ENCODE data around the gene AHSP. TPM values are rescaled to one million over a fixed set of nuclear protein-coding genes. Genes with fewer than 3 reads are reported as not detected.
A peak's percentile ranks its signal among the peaks of the same experiment; 100 is the strongest.

AHSP gene
- total RNA-seq, 4 donors from 2014 or later = not detected

DNA sequence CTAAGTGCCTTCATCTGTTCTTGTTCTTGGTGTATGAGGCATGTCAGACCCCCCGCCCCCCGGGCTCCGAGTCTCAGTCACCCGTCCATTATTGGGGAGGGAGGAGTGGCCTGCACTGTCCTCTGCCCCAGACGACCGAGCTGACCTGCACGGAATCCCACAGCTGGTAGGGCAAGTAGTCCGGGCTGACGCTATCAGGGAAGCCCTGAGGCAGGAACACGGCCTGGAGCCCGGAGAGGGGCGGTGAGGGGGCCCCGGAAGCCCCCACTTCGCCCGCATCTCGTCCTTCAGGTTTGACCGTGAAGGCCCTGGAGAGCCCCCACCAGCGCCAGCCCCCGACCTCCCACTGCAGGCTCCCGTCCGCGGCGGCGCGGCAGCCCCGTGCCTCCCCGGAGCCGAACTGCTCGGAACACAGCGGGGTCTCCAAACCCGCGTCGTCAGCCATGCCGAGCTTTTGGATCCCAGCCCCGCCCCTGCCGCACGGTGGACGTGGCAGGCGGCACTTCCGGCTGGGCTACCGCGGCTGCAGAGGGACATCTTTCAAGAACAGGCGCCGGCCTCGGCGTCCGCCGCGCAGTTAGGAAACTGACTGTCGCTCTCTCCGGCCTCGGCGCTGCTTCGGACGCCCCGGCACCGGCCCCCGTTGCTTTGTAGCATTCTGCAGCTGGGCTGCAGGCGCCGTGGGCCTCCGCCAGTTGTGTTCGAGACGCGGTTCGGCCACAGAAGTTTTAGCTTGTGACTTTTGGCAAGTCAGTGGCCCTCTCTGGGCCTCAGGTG is 19.6 kb upstream of the AHSP start, which contains the start of gene RUSF1:
Gene RUSF1, minus strand, starts transcription at position 463 of the 777 bp plus-strand sequence. Its CDS starts 18 bp downstream, at position 445.
- peak within 1 kb of the TSS; percentile 90 to 97 (median 96) for H3K27ac ChIP-seq
- peak within 1 kb of the TSS; percentile 93 to 100 (median 98) for H3K4me3 ChIP-seq
- peak; percentile 82 to 87 for TF ChIP-seq POLR2A (IDR thresholded peaks at IDR 0.05)
- TF ChIP-seq, protein P1, sequence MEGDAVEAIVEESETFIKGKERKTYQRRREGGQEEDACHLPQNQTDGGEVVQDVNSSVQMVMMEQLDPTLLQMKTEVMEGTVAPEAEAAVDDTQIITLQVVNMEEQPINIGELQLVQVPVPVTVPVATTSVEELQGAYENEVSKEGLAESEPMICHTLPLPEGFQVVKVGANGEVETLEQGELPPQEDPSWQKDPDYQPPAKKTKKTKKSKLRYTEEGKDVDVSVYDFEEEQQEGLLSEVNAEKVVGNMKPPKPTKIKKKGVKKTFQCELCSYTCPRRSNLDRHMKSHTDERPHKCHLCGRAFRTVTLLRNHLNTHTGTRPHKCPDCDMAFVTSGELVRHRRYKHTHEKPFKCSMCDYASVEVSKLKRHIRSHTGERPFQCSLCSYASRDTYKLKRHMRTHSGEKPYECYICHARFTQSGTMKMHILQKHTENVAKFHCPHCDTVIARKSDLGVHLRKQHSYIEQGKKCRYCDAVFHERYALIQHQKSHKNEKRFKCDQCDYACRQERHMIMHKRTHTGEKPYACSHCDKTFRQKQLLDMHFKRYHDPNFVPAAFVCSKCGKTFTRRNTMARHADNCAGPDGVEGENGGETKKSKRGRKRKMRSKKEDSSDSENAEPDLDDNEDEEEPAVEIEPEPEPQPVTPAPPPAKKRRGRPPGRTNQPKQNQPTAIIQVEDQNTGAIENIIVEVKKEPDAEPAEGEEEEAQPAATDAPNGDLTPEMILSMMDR (IDR thresholded peaks at IDR 0.05) = peak in 2 of 5 experiments; percentile 11 to 43
- peak; percentile 80 to 98 for TF ChIP-seq EP300 (IDR thresholded peaks at IDR 0.05)
- 0 to 1% methylated on average over 33 to 43 of the region's 65 CpGs for WGBS, 2 donors
- DNase-seq (ENCODE audit: low spot score in 2 of 2) = peak; percentile 85 to 90
- no peaks in the 10 kb centered on the region for H3K9me3 ChIP-seq
- H3K4me1 ChIP-seq = peaks cover 0 to 57% (median 23%) of the 10 kb centered on the region in 4 donors
- H3K36me3 ChIP-seq = peaks cover 0 to 20% (median 0%) of the 10 kb centered on the region in 3 donors
- no peaks in the 10 kb centered on the region for H3K27me3 ChIP-seq

DNA sequence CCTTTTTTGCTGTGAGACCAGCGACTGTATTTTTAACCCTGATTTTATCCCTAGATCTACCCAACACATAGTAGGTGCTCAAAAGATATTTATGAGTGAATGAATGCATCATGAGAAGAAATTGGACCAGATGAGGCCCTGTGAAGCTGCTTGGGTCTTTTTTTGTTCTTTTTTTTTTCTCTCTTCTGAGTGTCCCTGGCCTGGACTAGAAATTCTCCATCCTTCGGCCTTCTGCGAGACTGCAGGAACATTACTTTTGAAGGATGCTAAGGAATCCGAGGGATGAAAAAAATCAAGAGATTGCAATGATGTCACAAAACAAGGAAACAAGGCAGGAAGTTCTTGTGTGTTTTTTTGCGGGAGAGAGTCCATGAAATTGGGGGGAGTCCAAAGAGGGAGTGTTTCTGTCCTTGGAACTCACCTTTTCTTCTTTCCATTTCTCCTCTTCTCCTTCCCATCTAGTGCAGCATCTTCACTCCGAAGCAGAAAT is 18.9 kb upstream of the AHSP start:
- no peak for TF ChIP-seq EP300 (IDR thresholded peaks at IDR 0.05)
- TF ChIP-seq, protein P1 (IDR thresholded peaks at IDR 0.05) = no peak
- no peak for TF ChIP-seq POLR2A (IDR thresholded peaks at IDR 0.05)
- peak overlapping the region; percentile 93 to 100 (median 98) for H3K4me3 ChIP-seq
- 12% methylated on average over 6 of the region's 6 CpGs for WGBS, 2 donors
- H3K4me1 ChIP-seq = peaks cover 0 to 52% (median 23%) of the 10 kb centered on the region in 4 donors
- peaks cover 0 to 20% (median 0%) of the 10 kb centered on the region in 3 donors for H3K36me3 ChIP-seq
- no peaks in the 10 kb centered on the region for H3K27me3 ChIP-seq
- peak overlapping the region; percentile 90 to 97 (median 96) for H3K27ac ChIP-seq
- no peak for DNase-seq (ENCODE audit: low spot score in 2 of 2)
- no peaks in the 10 kb centered on the region for H3K9me3 ChIP-seq

DNA sequence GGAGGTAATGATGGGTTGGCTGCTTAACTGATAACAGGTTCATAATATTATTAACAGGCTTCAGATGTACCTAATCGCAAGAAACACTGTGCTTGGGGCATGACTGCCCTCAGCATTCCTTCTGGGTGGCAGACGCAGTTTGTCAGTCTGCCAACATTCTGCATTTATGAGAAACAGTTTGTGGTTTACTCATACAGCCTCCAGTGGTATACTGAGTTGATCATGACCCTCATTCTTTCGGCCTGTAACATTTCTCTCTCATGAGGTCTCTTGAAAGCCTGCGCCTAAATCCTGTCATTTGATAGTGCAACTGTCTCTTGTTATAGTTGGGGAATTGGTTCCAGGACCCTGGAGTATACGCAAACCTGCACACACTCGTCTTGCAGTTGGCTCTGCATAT is 14.6 kb upstream of the AHSP start:
- H3K9me3 ChIP-seq = no peaks in the 10 kb centered on the region
- peaks cover 0 to 21% (median 10%) of the 10 kb centered on the region in 4 donors for H3K4me1 ChIP-seq
- H3K27ac ChIP-seq = no peak overlapping the region
- DNase-seq (ENCODE audit: low spot score in 2 of 2) = no peak
- H3K27me3 ChIP-seq = no peaks in the 10 kb centered on the region
- TF ChIP-seq EP300 (IDR thresholded peaks at IDR 0.05) (no peak), POLR2A (IDR thresholded peaks at IDR 0.05) (no peak)
- TF ChIP-seq, protein P1 (IDR thresholded peaks at IDR 0.05) = no peak
- H3K36me3 ChIP-seq = no peaks in the 10 kb centered on the region
- H3K4me3 ChIP-seq = no peak overlapping the region
- 51 to 55% methylated on average over 6 of the region's 6 CpGs for WGBS, 2 donors

DNA sequence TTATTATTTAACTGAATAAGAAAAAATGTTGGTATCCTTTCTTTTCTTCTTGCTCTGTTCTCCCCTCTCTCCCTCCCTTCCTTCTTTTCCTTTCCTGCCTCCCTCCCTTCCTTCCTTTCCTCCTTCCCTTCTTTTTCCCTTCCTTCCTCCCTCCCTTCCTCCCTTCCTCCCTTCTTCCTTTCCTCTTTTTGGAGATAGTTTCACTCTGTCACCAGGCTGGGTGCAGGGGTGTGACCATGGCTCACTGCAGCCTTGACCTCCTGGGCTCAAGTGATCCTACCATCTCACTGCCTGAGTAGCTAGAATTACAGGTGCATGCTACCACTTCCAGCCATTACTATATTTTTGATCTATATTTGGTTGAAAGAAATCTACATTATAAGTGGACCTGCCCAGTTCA is 13.8 kb upstream of the AHSP start:
- peaks cover 0 to 19% (median 10%) of the 10 kb centered on the region in 4 donors for H3K4me1 ChIP-seq
- H3K4me3 ChIP-seq = no peak overlapping the region
- H3K27me3 ChIP-seq = no peaks in the 10 kb centered on the region
- H3K27ac ChIP-seq = no peak overlapping the region
- DNase-seq (ENCODE audit: low spot score in 2 of 2) = no peak
- H3K9me3 ChIP-seq = no peaks in the 10 kb centered on the region
- TF ChIP-seq, protein P1 (IDR thresholded peaks at IDR 0.05) = no peak
- TF ChIP-seq EP300 (IDR thresholded peaks at IDR 0.05) (no peak), POLR2A (IDR thresholded peaks at IDR 0.05) (no peak)
- no peaks in the 10 kb centered on the region for H3K36me3 ChIP-seq

DNA sequence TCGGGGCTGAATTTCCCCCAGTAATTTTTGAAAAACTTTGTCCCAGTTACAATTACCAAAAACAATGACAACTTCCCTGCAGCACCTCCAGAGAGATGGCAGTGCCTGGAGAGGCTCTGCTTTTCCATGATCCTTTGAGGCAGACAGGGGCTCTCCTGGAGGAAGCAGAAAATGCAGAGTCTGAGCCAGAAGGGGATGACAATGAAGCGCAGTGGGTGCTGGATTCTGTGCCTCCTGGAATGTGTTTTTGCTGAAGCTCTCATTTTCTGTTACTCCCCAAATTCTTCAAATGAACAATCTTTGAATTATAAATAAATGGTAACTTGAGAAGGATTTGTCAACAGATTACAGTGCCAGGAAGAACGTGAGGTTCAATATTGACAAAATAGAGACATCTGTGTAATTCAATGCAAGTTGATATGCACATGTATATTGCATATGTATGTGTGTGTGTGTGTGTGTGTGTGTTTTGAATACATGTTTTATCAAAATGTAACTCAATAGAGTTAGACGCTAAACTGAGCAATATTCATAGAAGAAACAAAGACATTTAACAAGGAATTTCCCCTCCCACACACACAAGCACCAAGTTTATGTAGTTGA is 9.8 kb upstream of the AHSP start:
- H3K4me1 ChIP-seq = no peaks in the 10 kb centered on the region
- H3K27me3 ChIP-seq = no peaks in the 10 kb centered on the region
- no peak for DNase-seq (ENCODE audit: low spot score in 2 of 2)
- H3K27ac ChIP-seq = no peak overlapping the region
- 64 to 70% methylated on average over 4 of the region's 4 CpGs for WGBS, 2 donors
- no peaks in the 10 kb centered on the region for H3K9me3 ChIP-seq
- no peak overlapping the region for H3K4me3 ChIP-seq
- no peak for TF ChIP-seq EP300 (IDR thresholded peaks at IDR 0.05)
- no peak for TF ChIP-seq POLR2A (IDR thresholded peaks at IDR 0.05)
- TF ChIP-seq, protein P1 (IDR thresholded peaks at IDR 0.05) = no peak
- no peaks in the 10 kb centered on the region for H3K36me3 ChIP-seq
